Esophagus (tissue), 2 donors: ENCODE results near the gene SPACA4. TPM values are rescaled to one million over a fixed set of nuclear protein-coding genes. Genes with fewer than 3 reads are reported as not detected.

ENCODE experiments used
- H3K27ac ChIP-seq, 2 donors: one replicate each; pipeline ENCODE4 v1.5.1; 2013; ENCODE audit warnings: low read depth in 2 of 2, mild to moderate bottlenecking in 2 of 2, inconsistent platforms in 1 of 2, low read length in 1 of 2, moderate library complexity in 1 of 2
- H3K27me3 ChIP-seq, 2 donors: one replicate each; pipeline ENCODE4 v1.6.1; 2013; ENCODE audit warnings: low read length in 2 of 2, control low read depth in 1 of 2, mild to moderate bottlenecking in 1 of 2; ENCODE audit not compliant: insufficient read depth in 2 of 2, control insufficient read depth in 1 of 2
- H3K36me3 ChIP-seq, 2 donors: one replicate each; pipeline ENCODE4 v1.6.1; 2013; ENCODE audit warnings: low read length in 1 of 2; ENCODE audit not compliant: control insufficient read depth in 2 of 2, insufficient read depth in 2 of 2
- H3K4me1 ChIP-seq, 2 donors: one replicate each; pipeline ENCODE4 v1.6.1; 2013; ENCODE audit warnings: low read length in 1 of 2; ENCODE audit not compliant: control insufficient read depth in 2 of 2, insufficient read depth in 2 of 2
- H3K4me3 ChIP-seq, 2 donors: one replicate each; pipeline ENCODE4 v1.5.1; 2013; ENCODE audit warnings: low read length in 2 of 2, mild to moderate bottlenecking in 2 of 2, low read depth in 1 of 2, moderate library complexity in 1 of 2
- H3K9me3 ChIP-seq, 2 donors: one replicate each; pipeline ENCODE4 v1.6.1; 2013; ENCODE audit warnings: mild to moderate bottlenecking in 2 of 2, low read depth in 1 of 2, low read length in 1 of 2, moderate library complexity in 1 of 2; ENCODE audit not compliant: control insufficient read depth in 2 of 2, insufficient read depth in 1 of 2
- WGBS, 2 donors: extraction: QIAGEN DNeasy Blood & Tissue Kit; methylation state at CpG; one replicate each; pipeline ENCODE4 v1.1.7; 2013; 5-methylcytosine and 5-hydroxymethylcytosine counted together
- polyA plus RNA-seq, 2 donors: library from polyadenylated mRNA; stranded (reverse); fragments of 200-250 nt; gene quantifications; one replicate each; pipeline ENCODE4 v1.2.3, GENCODE V29; 2013
- donor health status: healthy with polysubstance abuse.
- donor health status: Bipolar disorder and iron deficiency.

The SPACA4 gene
- polyA plus RNA-seq, 2 donors, result 1.2 to 1.9 TPM

GRCh38 chr19:48608798-48609263 lies 2.3 kb downstream of the SPACA4 start:
- Histone ChIP-seq H3K4me3 (no peak overlapping the region), H3K27me3 (no peaks in the 10 kb centered on the region), H3K4me1 (peaks cover 0 to 5% of the 10 kb centered on the region in 2 donors), H3K36me3 (no peaks in the 10 kb centered on the region), H3K9me3 (no peaks in the 10 kb centered on the region), H3K27ac (no peak overlapping the region)
- 38 to 43% methylated on average over 9 of the region's 9 CpGs for WGBS, 2 donors

- Histone ChIP-seq H3K27ac (no peak overlapping the region), H3K4me1 (peaks cover 0 to 9% of the 10 kb centered on the region in 2 donors), H3K27me3 (no peaks in the 10 kb centered on the region), H3K4me3 (no peak overlapping the region), H3K9me3 (no peaks in the 10 kb centered on the region), H3K36me3 (no peaks in the 10 kb centered on the region)
- 89 to 93% methylated on average over 20 of the region's 20 CpGs for WGBS, 2 donors
Observed at GRCh38 chr19:48609571-48610108, 3.1 kb downstream of the SPACA4 start.

- H3K9me3 ChIP-seq, result no peaks in the 10 kb centered on the region
- peaks cover 11 to 20% of the 10 kb centered on the region in 2 donors for H3K36me3 ChIP-seq
- 88 to 89% methylated on average over 14 of the region's 14 CpGs for WGBS, 2 donors
- no peak overlapping the region for H3K4me3 ChIP-seq
- peaks cover 0 to 21% of the 10 kb centered on the region in 2 donors for H3K4me1 ChIP-seq
- no peaks in the 10 kb centered on the region for H3K27me3 ChIP-seq
- H3K27ac ChIP-seq, result no peak overlapping the region
Observed at GRCh38 chr19:48611872-48612271, 5.3 kb downstream of the SPACA4 start.

- H3K27ac ChIP-seq, result no peak overlapping the region
- H3K27me3 ChIP-seq, result no peaks in the 10 kb centered on the region
- peaks cover 0 to 28% of the 10 kb centered on the region in 2 donors for H3K4me1 ChIP-seq
- WGBS, 2 donors, result 82 to 84% methylated on average over 38 to 39 of the region's 39 CpGs
- H3K36me3 ChIP-seq, result peaks cover 11 to 28% of the 10 kb centered on the region in 2 donors
- H3K4me3 ChIP-seq, result peak overlapping the region in 1 of 2 donors; percentile 35
- no peaks in the 10 kb centered on the region for H3K9me3 ChIP-seq
Observed at GRCh38 chr19:48613024-48613851, 6.7 kb downstream of the SPACA4 start.

- Histone ChIP-seq H3K4me3 (peak overlapping the region in 1 of 2 donors; percentile 35), H3K27ac (peak overlapping the region; percentile 84 to 88), H3K27me3 (no peaks in the 10 kb centered on the region), H3K9me3 (no peaks in the 10 kb centered on the region), H3K4me1 (peaks cover 0 to 28% of the 10 kb centered on the region in 2 donors), H3K36me3 (peaks cover 11 to 28% of the 10 kb centered on the region in 2 donors)
- 71 to 73% methylated on average over 13 of the region's 13 CpGs for WGBS, 2 donors
Observed at GRCh38 chr19:48613852-48614435, 7.4 kb downstream of the SPACA4 start.

GRCh38 chr19:48614436-48615230 lies 8.1 kb downstream of the SPACA4 start, which contains the start of gene FAM83E:
FAM83E (minus strand) TSS chr19:48615076; CDS start chr19:48613372, 1,704 bp downstream.
- peak within 1 kb of the TSS; percentile 84 to 88 for H3K27ac ChIP-seq
- peaks cover 0 to 28% of the 10 kb centered on the region in 2 donors for H3K4me1 ChIP-seq
- 36 to 51% methylated on average over 31 of the region's 31 CpGs for WGBS, 2 donors
- peak within 1 kb of the TSS; percentile 1 to 35 for H3K4me3 ChIP-seq
- no peaks in the 10 kb centered on the region for H3K27me3 ChIP-seq
- H3K9me3 ChIP-seq, result no peaks in the 10 kb centered on the region
- peaks cover 11 to 28% of the 10 kb centered on the region in 2 donors for H3K36me3 ChIP-seq

- Histone ChIP-seq H3K4me1 (peaks cover 0 to 31% of the 10 kb centered on the region in 2 donors), H3K9me3 (no peaks in the 10 kb centered on the region), H3K27ac (peak overlapping the region; percentile 84 to 88), H3K4me3 (peak overlapping the region; percentile 1 to 5), H3K36me3 (peaks cover 11 to 28% of the 10 kb centered on the region in 2 donors), H3K27me3 (no peaks in the 10 kb centered on the region)
- WGBS, 2 donors, result 56 to 62% methylated on average over 19 of the region's 19 CpGs
Observed at GRCh38 chr19:48615231-48616040, 8.9 kb downstream of the SPACA4 start.

- Histone ChIP-seq H3K4me3 (peak overlapping the region in 1 of 2 donors; percentile 18), H3K36me3 (peaks cover 11 to 28% of the 10 kb centered on the region in 2 donors), H3K9me3 (no peaks in the 10 kb centered on the region), H3K27me3 (no peaks in the 10 kb centered on the region), H3K27ac (peak overlapping the region; percentile 84 to 88), H3K4me1 (peaks cover 0 to 31% of the 10 kb centered on the region in 2 donors)
- WGBS, 2 donors, result 74 to 77% methylated on average over 15 to 16 of the region's 16 CpGs
Observed at GRCh38 chr19:48616041-48616436, 9.5 kb downstream of the SPACA4 start.
